ENCODE data around the gene FLOT1.

Gene FLOT1

GRCh38 chr6:30700340-30700739 is 42.1 kb downstream of the FLOT1 start:
- no peak for DNase-seq (ENCODE audit: low spot score)

- no peak for DNase-seq (ENCODE audit: low spot score)
Measured at GRCh38 chr6:30696432-30696831, 46.1 kb downstream of the FLOT1 start.

- no peak for DNase-seq (ENCODE audit: low spot score)
Measured at GRCh38 chr6:30691208-30691847, 51.2 kb downstream of the FLOT1 start.

GRCh38 chr6:30690403-30691207 is 51.9 kb downstream of the FLOT1 start, which contains the start of gene NRM:
Gene NRM, minus strand, starts transcription at chr6:30690984. Its CDS starts 10 bp downstream, at chr6:30690974.
- DNase-seq (ENCODE audit: low spot score) = peak; percentile 75

GRCh38 chr6:30689985-30690384 is 52.5 kb downstream of the FLOT1 start:
- no peak for DNase-seq (ENCODE audit: low spot score)

GRCh38 chr6:30689022-30689865 is 53.2 kb downstream of the FLOT1 start:
- no peak for DNase-seq (ENCODE audit: low spot score)

GRCh38 chr6:30688569-30688968 is 53.9 kb downstream of the FLOT1 start:
- no peak for DNase-seq (ENCODE audit: low spot score)

GRCh38 chr6:30687659-30688431 is 54.6 kb downstream of the FLOT1 start:
- DNase-seq (ENCODE audit: low spot score) = no peak

GRCh38 chr6:30686908-30687658 is 55.4 kb downstream of the FLOT1 start:
- DNase-seq (ENCODE audit: low spot score) = peak; percentile 65

GRCh38 chr6:30686009-30686907 is 56.2 kb downstream of the FLOT1 start, which contains the start of gene PPP1R18:
Gene PPP1R18, minus strand, starts transcription at chr6:30686645. Its CDS starts 627 bp downstream, at chr6:30686018.
- DNase-seq (ENCODE audit: low spot score) = peak; percentile 54

- no peak for DNase-seq (ENCODE audit: low spot score)
Measured at GRCh38 chr6:30685157-30686008, 57.1 kb downstream of the FLOT1 start.

GRCh38 chr6:30684386-30685156 is 57.9 kb downstream of the FLOT1 start:
- no peak for DNase-seq (ENCODE audit: low spot score)

- no peak for DNase-seq (ENCODE audit: low spot score)
Measured at GRCh38 chr6:30683980-30684338, 58.5 kb downstream of the FLOT1 start.

GRCh38 chr6:30683183-30683979 is 59.1 kb downstream of the FLOT1 start:
- DNase-seq (ENCODE audit: low spot score) = no peak

GRCh38 chr6:30682143-30683117 is 60.1 kb downstream of the FLOT1 start:
- no peak for DNase-seq (ENCODE audit: low spot score)

GRCh38 chr6:30681766-30682142 is 60.7 kb downstream of the FLOT1 start:
- no peak for DNase-seq (ENCODE audit: low spot score)

Data from HuH-7 (cell line).